NCI-H226 (cell line): Measurements from ENCODE around the gene IL18.
"Not testable (repeated sequence)": the region's sequence is repeated elsewhere in the genome, so short reads cannot be mapped to it uniquely, and the experiment has no call there.

ENCODE experiments used
- DNase-seq: peaks from one replicate; pipeline ENCODE4 v3.0.0-alpha.2; 2015

The IL18 gene

GRCh38 chr11:112114460-112114859 is 49.4 kb downstream of the IL18 start:
- no peak for DNase-seq

GRCh38 chr11:112113539-112114457 is 50.1 kb downstream of the IL18 start:
- DNase-seq, result peak; percentile 34

- DNase-seq, result no peak
These were observed 57.8 kb downstream of the IL18 start for GRCh38 chr11:112106070-112106469.

- no peak for DNase-seq
These were observed 60.4 kb downstream of the IL18 start for GRCh38 chr11:112103446-112103845.

- DNase-seq, result no peak
These were observed 63.4 kb downstream of the IL18 start for GRCh38 chr11:112100462-112100861.

GRCh38 chr11:112097734-112098528 is 66.0 kb downstream of the IL18 start:
- DNase-seq, result no peak

GRCh38 chr11:112096194-112096593 is 67.7 kb downstream of the IL18 start:
- no peak for DNase-seq

- not testable (repeated sequence) for DNase-seq
These were observed 68.6 kb downstream of the IL18 start for GRCh38 chr11:112095302-112095701.
